HG02642 (cell line): Measurements from ENCODE around the gene CC2D2B.

Experiments
- ATAC-seq: cut with Tn5 transposase; IDR thresholded peaks from one replicate; pipeline ENCODE4 v1.9.1; 2021; ENCODE audit warnings: mild to moderate bottlenecking; ENCODE audit not compliant: unreplicated experiment, poor library complexity

The CC2D2B gene

GRCh38 chr10:96072674-96073073 is 164.9 kb downstream of the CC2D2B start:
- ATAC-seq, result no peak

- ATAC-seq, result no peak
These were observed 165.9 kb downstream of the CC2D2B start for GRCh38 chr10:96073722-96074121.

GRCh38 chr10:96074776-96075175 is 167.0 kb downstream of the CC2D2B start:
- no peak for ATAC-seq

- ATAC-seq, result no peak
These were observed 168.2 kb downstream of the CC2D2B start for GRCh38 chr10:96075977-96076376.

GRCh38 chr10:96077156-96077555 is 169.4 kb downstream of the CC2D2B start:
- no peak for ATAC-seq

DNA sequence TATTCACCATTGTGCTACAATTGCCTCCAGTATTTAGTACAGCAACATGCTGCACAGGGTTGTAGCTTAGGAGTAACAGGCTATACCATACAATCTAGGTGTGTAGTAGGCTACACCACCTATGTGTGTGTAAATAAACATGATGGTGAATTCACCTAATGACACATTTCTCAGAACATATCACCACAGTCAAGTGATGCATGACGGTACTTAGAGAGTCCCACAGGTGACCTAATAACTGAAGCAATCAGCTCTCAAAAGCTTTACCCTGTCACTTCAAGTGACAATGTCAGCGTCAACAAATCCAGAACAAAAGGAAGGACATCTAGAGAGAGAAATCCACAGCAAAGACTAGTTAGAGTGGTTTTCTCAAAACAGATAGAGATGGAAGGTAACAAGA is 174.4 kb downstream of the CC2D2B start:
- no peak for ATAC-seq
